PFSK-1 (cell line): Measurements from ENCODE around the gene YAF2.

Experiments
- FOXP2 ChIP-seq: optimal IDR thresholded peaks from 2 replicates; pipeline ENCODE3; 2011; ENCODE audit warnings: borderline replicate concordance, control low read depth, inconsistent platforms; ENCODE audit not compliant: insufficient read depth; ENCODE audit errors: extremely low read length, extremely low read depth
- POLR2AphosphoS5 ChIP-seq: IDR thresholded peaks from 2 replicates; pipeline ENCODE4 v1.6.1; 2012; ENCODE audit warnings: low read depth, mild to moderate bottlenecking, control low read depth, low read length, moderate library complexity
- SIN3A ChIP-seq: IDR thresholded peaks from 2 replicates; pipeline ENCODE4 v1.6.1; 2012; ENCODE audit warnings: mild to moderate bottlenecking, low read length, moderate library complexity, borderline replicate concordance; ENCODE audit not compliant: insufficient read depth
- TAF1 ChIP-seq: IDR thresholded peaks from 2 replicates; pipeline ENCODE4 v1.6.1; 2012; ENCODE audit warnings: low read length, control low read depth, borderline replicate concordance; ENCODE audit not compliant: insufficient read depth
- TF ChIP-seq, protein P1 (sequence below), 2 experiments: IDR thresholded peaks; 2 replicates each; pipeline versions ENCODE4 v1.6.1 to v1.8.0; 2011 to 2012; ENCODE audit warnings: low read depth in 2 of 2, low read length in 2 of 2, control low read depth in 1 of 2, inconsistent platforms in 1 of 2, mild to moderate bottlenecking in 1 of 2, moderate library complexity in 1 of 2; ENCODE audit not compliant: insufficient read depth in 1 of 2

The YAF2 gene

DNA sequence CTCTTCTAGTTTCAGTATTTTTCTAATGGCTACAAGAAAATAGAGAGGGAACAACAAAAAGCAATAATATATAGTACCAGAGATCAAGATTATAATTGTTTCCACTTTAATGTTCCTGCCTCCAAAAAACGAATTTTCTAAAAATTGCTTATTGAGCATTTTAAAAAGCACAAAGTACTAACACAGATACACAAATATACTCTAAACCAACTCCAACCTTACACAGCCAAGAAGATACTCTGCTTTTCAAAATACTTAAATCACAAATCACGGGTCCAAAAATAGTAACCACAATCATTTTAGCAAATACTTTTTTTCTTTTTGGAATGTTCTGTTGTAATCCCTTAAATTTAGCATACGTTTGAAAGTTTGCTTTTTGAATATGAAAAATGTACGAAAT lies 2.0 kb downstream of the YAF2 start:
- no peak for TF ChIP-seq FOXP2
- no peak for TF ChIP-seq SIN3A
- no peak for TF ChIP-seq TAF1
- TF ChIP-seq POLR2AphosphoS5, result no peak
- TF ChIP-seq, protein P1, sequence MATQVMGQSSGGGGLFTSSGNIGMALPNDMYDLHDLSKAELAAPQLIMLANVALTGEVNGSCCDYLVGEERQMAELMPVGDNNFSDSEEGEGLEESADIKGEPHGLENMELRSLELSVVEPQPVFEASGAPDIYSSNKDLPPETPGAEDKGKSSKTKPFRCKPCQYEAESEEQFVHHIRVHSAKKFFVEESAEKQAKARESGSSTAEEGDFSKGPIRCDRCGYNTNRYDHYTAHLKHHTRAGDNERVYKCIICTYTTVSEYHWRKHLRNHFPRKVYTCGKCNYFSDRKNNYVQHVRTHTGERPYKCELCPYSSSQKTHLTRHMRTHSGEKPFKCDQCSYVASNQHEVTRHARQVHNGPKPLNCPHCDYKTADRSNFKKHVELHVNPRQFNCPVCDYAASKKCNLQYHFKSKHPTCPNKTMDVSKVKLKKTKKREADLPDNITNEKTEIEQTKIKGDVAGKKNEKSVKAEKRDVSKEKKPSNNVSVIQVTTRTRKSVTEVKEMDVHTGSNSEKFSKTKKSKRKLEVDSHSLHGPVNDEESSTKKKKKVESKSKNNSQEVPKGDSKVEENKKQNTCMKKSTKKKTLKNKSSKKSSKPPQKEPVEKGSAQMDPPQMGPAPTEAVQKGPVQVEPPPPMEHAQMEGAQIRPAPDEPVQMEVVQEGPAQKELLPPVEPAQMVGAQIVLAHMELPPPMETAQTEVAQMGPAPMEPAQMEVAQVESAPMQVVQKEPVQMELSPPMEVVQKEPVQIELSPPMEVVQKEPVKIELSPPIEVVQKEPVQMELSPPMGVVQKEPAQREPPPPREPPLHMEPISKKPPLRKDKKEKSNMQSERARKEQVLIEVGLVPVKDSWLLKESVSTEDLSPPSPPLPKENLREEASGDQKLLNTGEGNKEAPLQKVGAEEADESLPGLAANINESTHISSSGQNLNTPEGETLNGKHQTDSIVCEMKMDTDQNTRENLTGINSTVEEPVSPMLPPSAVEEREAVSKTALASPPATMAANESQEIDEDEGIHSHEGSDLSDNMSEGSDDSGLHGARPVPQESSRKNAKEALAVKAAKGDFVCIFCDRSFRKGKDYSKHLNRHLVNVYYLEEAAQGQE (IDR thresholded peaks at IDR 0.05; ENCODE audit: insufficient read depth in 1 of 2, low read depth in 2 of 2, low read length in 2 of 2), result no peak

GRCh38 chr12:42235426-42235825 lies 2.6 kb downstream of the YAF2 start:
- TF ChIP-seq SIN3A (no peak), TAF1 (no peak), POLR2AphosphoS5 (no peak), FOXP2 (no peak)
- TF ChIP-seq, protein P1 (IDR thresholded peaks at IDR 0.05; ENCODE audit: insufficient read depth in 1 of 2, low read depth in 2 of 2, low read length in 2 of 2), result no peak

- TF ChIP-seq SIN3A, result no peak
Measured at GRCh38 chr12:42234970-42235369, 3.1 kb downstream of the YAF2 start.

DNA sequence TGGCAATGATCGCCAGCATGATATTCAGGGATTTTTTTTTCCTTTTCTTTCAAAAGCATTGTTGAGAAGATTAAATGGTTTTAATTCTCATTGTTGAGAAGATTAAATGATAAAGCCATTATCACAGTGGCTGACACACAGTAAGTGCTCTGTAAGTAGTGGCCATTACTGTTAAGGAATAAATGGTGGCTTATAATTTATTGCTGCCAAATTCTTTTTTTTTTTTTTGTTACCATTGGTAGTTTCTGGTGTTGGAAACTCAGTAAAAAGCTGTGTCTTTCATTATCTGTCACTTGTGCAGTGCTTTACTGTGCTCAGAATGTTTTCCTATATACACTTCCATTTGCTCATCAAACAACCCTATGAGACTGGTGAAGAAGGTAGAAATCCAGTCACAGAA lies 15.3 kb downstream of the YAF2 start:
- TF ChIP-seq POLR2AphosphoS5, result no peak
- TF ChIP-seq, protein P1 (IDR thresholded peaks at IDR 0.05; ENCODE audit: insufficient read depth in 1 of 2, low read depth in 2 of 2, low read length in 2 of 2), result no peak
- no peak for TF ChIP-seq SIN3A
- TF ChIP-seq FOXP2, result no peak
- TF ChIP-seq TAF1, result no peak

GRCh38 chr12:42221726-42222125 lies 16.3 kb downstream of the YAF2 start:
- TF ChIP-seq FOXP2 (no peak), POLR2AphosphoS5 (no peak), SIN3A (no peak), TAF1 (no peak)
- TF ChIP-seq, protein P1 (IDR thresholded peaks at IDR 0.05; ENCODE audit: insufficient read depth in 1 of 2, low read depth in 2 of 2, low read length in 2 of 2), result no peak

- TF ChIP-seq, protein P1 (IDR thresholded peaks at IDR 0.05; ENCODE audit: insufficient read depth in 1 of 2, low read depth in 2 of 2, low read length in 2 of 2), result no peak
- TF ChIP-seq SIN3A (no peak), POLR2AphosphoS5 (no peak), TAF1 (no peak), FOXP2 (no peak)
Measured at GRCh38 chr12:42217656-42218055, 20.4 kb downstream of the YAF2 start.
